SK-N-SH (cell line): ENCODE data around the gene PLRG1. TPM values are rescaled to one million over a fixed set of nuclear protein-coding genes. Genes with fewer than 3 reads are reported as not detected.

Source experiments
- CTCF ChIA-PET: fragments of 300-600, 350-600 bp; formaldehyde crosslinking; extraction: SDS; loops from one replicate; lab custom pipeline; 2021; lab: Yijun Ruan, JAX
- POLR2A ChIA-PET: fragments of 350-600 bp; sonication (Branson Sonifier 250); formaldehyde crosslinking; extraction: SDS; loops from one replicate; lab custom pipeline; 2020; ENCODE audit warnings: antibody characterized with exemption, inconsistent platforms; lab: Yijun Ruan, JAX
- DNase-seq: peaks from one replicate; pipeline ENCODE4 v3.0.0; 2012
- H2AFZ ChIP-seq: fragments of 200-600 bp; sonication (generic); 2 replicates; pipeline ENCODE4 v1.8.1; 2016; ENCODE audit warnings: antibody characterized with exemption, mild to moderate bottlenecking, low read depth
- H3F3A ChIP-seq: fragments of 200-600 bp; sonication (generic); replicated peaks from 2 replicates; pipeline ENCODE3; 2016; ENCODE audit warnings: antibody characterized with exemption, mild to moderate bottlenecking; ENCODE audit not compliant: insufficient read depth
- H3K27ac ChIP-seq, 2 experiments: fragments of 200-500 bp in 1 of 2; fragments of 200-600 bp in 1 of 2; sonication (Bioruptor generic) in 1 of 2; sonication (generic), shearing (Covaris generic) in 1 of 2; 2 replicates each; pipeline versions ENCODE4 v1.5.1 to v1.6.1; 2014 to 2016; ENCODE audit warnings: low read depth in 2 of 2, inconsistent platforms in 1 of 2, low read length in 1 of 2, mild to moderate bottlenecking in 1 of 2, mixed read lengths in 1 of 2
- H3K27me3 ChIP-seq: fragments of 200-600 bp; sonication (generic), shearing (Covaris generic); 2 replicates; pipeline ENCODE4 v1.6.1; 2016; ENCODE audit warnings: mixed run types; ENCODE audit not compliant: insufficient read depth
- H3K36me3 ChIP-seq, 2 experiments: fragments of 200-500 bp in 1 of 2; fragments of 200-600 bp in 1 of 2; sonication (Bioruptor generic) in 1 of 2; sonication (generic) in 1 of 2; replicated peaks in 1 of 2; 2 replicates each; pipeline versions ENCODE3 to v1.5.1; 2014 to 2016; ENCODE audit warnings: low read length in 1 of 2, mild to moderate bottlenecking in 1 of 2; ENCODE audit not compliant: insufficient read depth in 2 of 2, control insufficient read depth in 1 of 2
- H3K4me1 ChIP-seq, 2 experiments: fragments of 200-500 bp in 1 of 2; fragments of 200-600 bp in 1 of 2; sonication (Bioruptor generic) in 1 of 2; sonication (generic), shearing (Covaris generic) in 1 of 2; 2 replicates each; pipeline versions ENCODE4 v1.5.1 to v1.6.1; 2014 to 2016; ENCODE audit warnings: low read depth in 1 of 2, low read length in 1 of 2, mixed run types in 1 of 2; ENCODE audit not compliant: insufficient read depth in 2 of 2, control insufficient read depth in 1 of 2
- H3K4me2 ChIP-seq: fragments of 200-600 bp; sonication (generic), shearing (Covaris generic); 2 replicates; pipeline ENCODE4 v1.6.1; 2017; ENCODE audit warnings: mixed run types
- H3K4me3 ChIP-seq, 2 experiments: fragments of 200-500 bp in 1 of 2; fragments of 200-600 bp in 1 of 2; sonication (Bioruptor generic) in 1 of 2; sonication (generic), shearing (Covaris generic) in 1 of 2; 2 replicates each; pipeline versions ENCODE4 v1.5.1 to v1.8.1; 2014 to 2016; ENCODE audit warnings: low read depth in 2 of 2, inconsistent platforms in 1 of 2, low read length in 1 of 2, mild to moderate bottlenecking in 1 of 2, mixed read lengths in 1 of 2, moderate library complexity in 1 of 2
- H3K79me2 ChIP-seq: fragments of 200-600 bp; sonication (generic); 2 replicates; pipeline ENCODE4 v1.8.1; 2017; ENCODE audit warnings: mild to moderate bottlenecking; ENCODE audit not compliant: insufficient read depth
- H3K9ac ChIP-seq: fragments of 200-600 bp; sonication (generic); 2 replicates; pipeline ENCODE4 v1.6.1; 2017; ENCODE audit warnings: mixed run types
- H3K9me2 ChIP-seq: fragments of 200-600 bp; sonication (generic); 2 replicates; pipeline ENCODE4 v1.6.1; 2017; ENCODE audit warnings: mixed run types
- H3K9me3 ChIP-seq: fragments of 200-600 bp; sonication (generic); 2 replicates; pipeline ENCODE4 v1.6.1; 2017; ENCODE audit warnings: mixed run types, mild to moderate bottlenecking, moderate library complexity
- H4K20me1 ChIP-seq: fragments of 200-600 bp; sonication (generic); 2 replicates; pipeline ENCODE4 v1.6.1; 2017; ENCODE audit warnings: mild to moderate bottlenecking, mixed run types; ENCODE audit not compliant: insufficient read depth
- EZH2phosphoT487 ChIP-seq: fragments of 200-600 bp; sonication (generic); IDR thresholded peaks from 2 replicates; pipeline ENCODE4 v1.6.1; 2017; ENCODE audit warnings: low read depth, mixed run types, mild to moderate bottlenecking, antibody characterized with exemption, moderate library complexity, borderline replicate concordance
- FOSL2 ChIP-seq: IDR thresholded peaks from 2 replicates; pipeline ENCODE4 v1.4.0; 2012; ENCODE audit warnings: low read depth, mild to moderate bottlenecking, moderate library complexity, borderline replicate concordance
- FOXM1 ChIP-seq: IDR thresholded peaks from 2 replicates; pipeline ENCODE4 v1.4.0; 2012; ENCODE audit warnings: low read depth, mild to moderate bottlenecking
- JUND ChIP-seq: IDR thresholded peaks from 2 replicates; pipeline ENCODE4 v1.4.0; 2012
- MEF2A ChIP-seq: IDR thresholded peaks from 2 replicates; pipeline ENCODE4 v1.4.0; 2012; ENCODE audit warnings: low read depth, borderline replicate concordance
- MXI1 ChIP-seq: IDR thresholded peaks from 2 replicates; pipeline ENCODE4 v1.6.1; 2012; ENCODE audit warnings: mild to moderate bottlenecking, low read depth, low read length, improper control_type of control experiment
- NFIC ChIP-seq: IDR thresholded peaks from 2 replicates; pipeline ENCODE4 v1.4.0; 2012; ENCODE audit warnings: borderline replicate concordance
- POLR2AphosphoS5 ChIP-seq: IDR thresholded peaks from 2 replicates; pipeline ENCODE4 v1.6.1; 2012; ENCODE audit warnings: low read depth, low read length
- RCOR1 ChIP-seq: fragments of 150-350 bp; IDR thresholded peaks from 2 replicates; pipeline ENCODE4 v1.6.1; 2017; ENCODE audit warnings: antibody characterized with exemption, low read length
- RXRA ChIP-seq: IDR thresholded peaks from 2 replicates; pipeline ENCODE4 v1.4.0; 2012; ENCODE audit warnings: low read depth, mild to moderate bottlenecking, borderline replicate concordance
- TEAD4 ChIP-seq: IDR thresholded peaks from 2 replicates; pipeline ENCODE4 v1.4.0; 2012; ENCODE audit warnings: mild to moderate bottlenecking, borderline replicate concordance; ENCODE audit not compliant: insufficient read depth
- USF1 ChIP-seq: IDR thresholded peaks from 2 replicates; pipeline ENCODE4 v1.4.0; 2012; ENCODE audit warnings: low read depth, borderline replicate concordance
- USF2 ChIP-seq: fragments of 150-350 bp; IDR thresholded peaks from 2 replicates; pipeline ENCODE4 v1.6.1; 2017; ENCODE audit warnings: antibody characterized with exemption, low read length, low read depth, borderline replicate concordance
- YY1 ChIP-seq: IDR thresholded peaks from 2 replicates; pipeline ENCODE4 v1.4.0; 2012; ENCODE audit warnings: low read depth, mild to moderate bottlenecking
- WGBS: methylation state at CpG from one replicate; pipeline ENCODE4 v1.1.6; 2017; ENCODE audit warnings: low lambda C conversion rate; 5-methylcytosine and 5-hydroxymethylcytosine counted together
- polyA plus RNA-seq, 3 experiments: library from polyadenylated mRNA; depleted of rRNA; stranded (reverse); fragments of >200 nt; gene quantifications; 2 replicates each; pipeline ENCODE4 v1.2.3, GENCODE V29; 2012
- TF ChIP-seq, protein P1 (sequence below): IDR thresholded peaks from 2 replicates; pipeline ENCODE4; 2012

The PLRG1 gene
- polyA plus RNA-seq, 1 of the 3 experiments (the other 2 are of a cell fraction), result 64.8 TPM

- Histone ChIP-seq H3K27me3 (peaks cover 3% of the 10 kb centered on the region), H3K9ac (no peak overlapping the region), H4K20me1 (no peaks in the 10 kb centered on the region), H3K27ac (no peak overlapping the region), H3K9me2 (no peaks in the 10 kb centered on the region), H3K79me2 (no peaks in the 10 kb centered on the region), H3K4me2 (no peak overlapping the region), H3F3A (no peaks in the 10 kb centered on the region), H2AFZ (no peak overlapping the region), H3K36me3 (no peaks in the 10 kb centered on the region), H3K4me1 (no peaks in the 10 kb centered on the region), H3K9me3 (no peaks in the 10 kb centered on the region), H3K4me3 (no peak overlapping the region)
- TF ChIP-seq, protein P1, sequence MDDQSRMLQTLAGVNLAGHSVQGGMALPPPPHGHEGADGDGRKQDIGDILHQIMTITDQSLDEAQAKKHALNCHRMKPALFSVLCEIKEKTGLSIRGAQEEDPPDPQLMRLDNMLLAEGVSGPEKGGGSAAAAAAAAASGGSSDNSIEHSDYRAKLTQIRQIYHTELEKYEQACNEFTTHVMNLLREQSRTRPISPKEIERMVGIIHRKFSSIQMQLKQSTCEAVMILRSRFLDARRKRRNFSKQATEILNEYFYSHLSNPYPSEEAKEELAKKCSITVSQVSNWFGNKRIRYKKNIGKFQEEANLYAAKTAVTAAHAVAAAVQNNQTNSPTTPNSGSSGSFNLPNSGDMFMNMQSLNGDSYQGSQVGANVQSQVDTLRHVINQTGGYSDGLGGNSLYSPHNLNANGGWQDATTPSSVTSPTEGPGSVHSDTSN, result no peak
- TF ChIP-seq JUND (no peak), NFIC (no peak), TEAD4 (no peak), MEF2A (no peak), MXI1 (no peak), RCOR1 (no peak), POLR2AphosphoS5 (no peak)
- CTCF ChIA-PET, result interaction anchor here (1.6 to 2.4 kb wide), 2 partner anchors 10 to 17 kb away, joined by 7 to 15 read pairs; no protein-coding TSS in a partner anchor
- POLR2A ChIA-PET, result no interaction called here
- no peak for DNase-seq
- WGBS, result 0% methylated on average over 3 of the region's 3 CpGs
These were observed 18.8 kb upstream of the PLRG1 start for GRCh38 chr4:154569028-154569427.

DNA sequence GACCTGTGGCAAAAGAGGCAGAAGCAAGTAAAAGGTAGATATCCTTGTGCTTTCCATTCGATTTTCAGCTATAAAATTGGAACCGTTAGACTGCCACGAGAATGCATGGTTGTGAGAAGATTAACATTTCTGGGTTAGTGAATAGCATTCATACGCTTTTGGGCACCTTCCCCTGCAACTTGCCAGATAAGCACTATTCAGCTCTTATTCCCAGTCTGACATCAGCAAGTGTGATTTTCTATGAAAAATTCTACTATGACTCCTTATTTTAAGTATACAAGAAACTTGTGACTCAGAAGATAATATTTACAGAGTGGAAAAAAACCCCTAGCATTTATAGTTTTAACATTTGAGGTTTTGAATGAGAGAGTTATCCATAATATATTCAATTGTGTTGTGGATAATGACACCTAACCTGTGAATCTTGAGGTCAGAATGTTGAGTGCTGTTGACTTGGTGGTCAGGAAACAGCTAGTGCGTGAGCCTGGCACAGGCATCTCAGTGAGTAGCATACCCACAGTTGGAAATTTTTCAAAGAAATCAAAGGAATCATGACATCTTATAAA lies 16.5 kb upstream of the PLRG1 start:
- Histone ChIP-seq H3K27ac (no peak overlapping the region), H3K4me1 (no peaks in the 10 kb centered on the region)
- TF ChIP-seq USF1 (no peak), RXRA (no peak), YY1 (no peak), JUND (no peak), FOSL2 (no peak), USF2 (no peak), EZH2phosphoT487 (no peak), TEAD4 (no peak), FOXM1 (no peak)
- TF ChIP-seq, all 33 proteins: peak for 0
- Histone ChIP-seq H3K79me2 (no peaks in the 10 kb centered on the region), H3F3A (no peaks in the 10 kb centered on the region), H3K4me3 (no peak overlapping the region), H3K36me3 (no peaks in the 10 kb centered on the region), H3K9me3 (no peaks in the 10 kb centered on the region), H3K9ac (no peak overlapping the region), H3K4me2 (no peak overlapping the region), H2AFZ (no peak overlapping the region), H4K20me1 (no peaks in the 10 kb centered on the region), H3K9me2 (no peaks in the 10 kb centered on the region), H3K27me3 (peaks cover 3% of the 10 kb centered on the region; the same call in 1 of the 2 replicates)
- DNase-seq, result no peak
- 5% methylated on average over 5 of the region's 5 CpGs for whole genome bisulfite sequencing
- CTCF ChIA-PET, result interaction anchor here (0.9 to 1.9 kb wide), 2 partner anchors 9 to 52 kb away, joined by 3 to 4 read pairs; no protein-coding TSS in a partner anchor
- POLR2A ChIA-PET, result no interaction called here
